ENCODE data around the gene IZUMO1.

- TF ChIP-seq, protein P1, sequence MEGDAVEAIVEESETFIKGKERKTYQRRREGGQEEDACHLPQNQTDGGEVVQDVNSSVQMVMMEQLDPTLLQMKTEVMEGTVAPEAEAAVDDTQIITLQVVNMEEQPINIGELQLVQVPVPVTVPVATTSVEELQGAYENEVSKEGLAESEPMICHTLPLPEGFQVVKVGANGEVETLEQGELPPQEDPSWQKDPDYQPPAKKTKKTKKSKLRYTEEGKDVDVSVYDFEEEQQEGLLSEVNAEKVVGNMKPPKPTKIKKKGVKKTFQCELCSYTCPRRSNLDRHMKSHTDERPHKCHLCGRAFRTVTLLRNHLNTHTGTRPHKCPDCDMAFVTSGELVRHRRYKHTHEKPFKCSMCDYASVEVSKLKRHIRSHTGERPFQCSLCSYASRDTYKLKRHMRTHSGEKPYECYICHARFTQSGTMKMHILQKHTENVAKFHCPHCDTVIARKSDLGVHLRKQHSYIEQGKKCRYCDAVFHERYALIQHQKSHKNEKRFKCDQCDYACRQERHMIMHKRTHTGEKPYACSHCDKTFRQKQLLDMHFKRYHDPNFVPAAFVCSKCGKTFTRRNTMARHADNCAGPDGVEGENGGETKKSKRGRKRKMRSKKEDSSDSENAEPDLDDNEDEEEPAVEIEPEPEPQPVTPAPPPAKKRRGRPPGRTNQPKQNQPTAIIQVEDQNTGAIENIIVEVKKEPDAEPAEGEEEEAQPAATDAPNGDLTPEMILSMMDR (IDR thresholded peaks at IDR 0.05), result no peak
- TF ChIP-seq POLR2A (IDR thresholded peaks at IDR 0.05), result no peak
These were observed 41.3 kb downstream of the IZUMO1 start for GRCh38 chr19:48705431-48705830.
